ENCODE results near the gene PPM1H. TPM values are rescaled to one million over a fixed set of nuclear protein-coding genes. Genes with fewer than 3 reads are reported as not detected.

Gene PPM1H
- total RNA-seq, 1 donor from 2014 or later: 0.85 TPM

- no peak overlapping the region for H3K27ac ChIP-seq
- H3K36me3 ChIP-seq: no peaks in the 10 kb centered on the region
- no peak for TF ChIP-seq CTCF (IDR thresholded peaks at IDR 0.05)
- H3K27me3 ChIP-seq: no peaks in the 10 kb centered on the region
- no peaks in the 10 kb centered on the region for H3K4me1 ChIP-seq
- no peaks in the 10 kb centered on the region for H3K9me3 ChIP-seq
- intact Hi-C loops (cut with DNase I): no loop called here
- DNase-seq (ENCODE audit: low spot score in 2 of 2): no peak
- no peak overlapping the region for H3K4me3 ChIP-seq
Observed at GRCh38 chr12:62744551-62744950, 190.4 kb downstream of the PPM1H start.

- DNase-seq (ENCODE audit: low spot score in 2 of 2): no peak
- Histone ChIP-seq H3K27ac (no peak overlapping the region), H3K27me3 (no peaks in the 10 kb centered on the region), H3K4me3 (no peak overlapping the region), H3K4me1 (no peaks in the 10 kb centered on the region), H3K36me3 (no peaks in the 10 kb centered on the region), H3K9me3 (no peaks in the 10 kb centered on the region)
- intact Hi-C loops (cut with DNase I): no loop called here
- no peak for TF ChIP-seq CTCF (IDR thresholded peaks at IDR 0.05)
Observed at GRCh38 chr12:62739266-62740015, 195.5 kb downstream of the PPM1H start.

DNA sequence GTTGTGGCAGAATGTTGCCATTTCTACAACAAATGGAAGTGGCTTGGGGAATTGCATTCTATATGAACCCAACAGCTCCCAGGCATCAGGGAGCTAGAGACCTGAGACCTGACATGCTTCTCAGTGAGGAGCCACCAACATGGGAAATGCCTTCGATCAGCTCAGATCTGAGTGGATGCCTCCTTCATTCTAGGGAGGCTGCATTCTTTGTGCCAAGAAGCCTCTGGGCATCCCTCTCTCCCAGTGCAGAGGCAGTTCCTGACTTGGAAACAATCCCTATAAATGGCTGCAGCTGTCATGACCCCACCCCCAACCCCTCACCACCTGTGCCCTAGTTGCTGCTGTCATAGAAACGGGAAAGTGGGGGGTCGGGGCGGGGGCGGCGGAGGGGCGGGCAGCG lies 196.3 kb downstream of the PPM1H start:
- Histone ChIP-seq H3K27me3 (no peaks in the 10 kb centered on the region), H3K36me3 (no peaks in the 10 kb centered on the region), H3K27ac (no peak overlapping the region), H3K9me3 (no peaks in the 10 kb centered on the region), H3K4me3 (no peak overlapping the region), H3K4me1 (no peaks in the 10 kb centered on the region)
- no peak for TF ChIP-seq CTCF (IDR thresholded peaks at IDR 0.05)
- intact Hi-C loops (cut with DNase I): no loop called here
- DNase-seq (ENCODE audit: low spot score in 2 of 2): no peak

GRCh38 chr12:62738105-62738504 lies 196.8 kb downstream of the PPM1H start:
- Histone ChIP-seq H3K36me3 (no peaks in the 10 kb centered on the region), H3K27ac (no peak overlapping the region), H3K27me3 (no peaks in the 10 kb centered on the region), H3K4me3 (no peak overlapping the region), H3K4me1 (no peaks in the 10 kb centered on the region), H3K9me3 (no peaks in the 10 kb centered on the region)
- no peak for DNase-seq (ENCODE audit: low spot score in 2 of 2)
- no peak for TF ChIP-seq CTCF (IDR thresholded peaks at IDR 0.05)
- intact Hi-C loops (cut with DNase I): no loop called here

DNA sequence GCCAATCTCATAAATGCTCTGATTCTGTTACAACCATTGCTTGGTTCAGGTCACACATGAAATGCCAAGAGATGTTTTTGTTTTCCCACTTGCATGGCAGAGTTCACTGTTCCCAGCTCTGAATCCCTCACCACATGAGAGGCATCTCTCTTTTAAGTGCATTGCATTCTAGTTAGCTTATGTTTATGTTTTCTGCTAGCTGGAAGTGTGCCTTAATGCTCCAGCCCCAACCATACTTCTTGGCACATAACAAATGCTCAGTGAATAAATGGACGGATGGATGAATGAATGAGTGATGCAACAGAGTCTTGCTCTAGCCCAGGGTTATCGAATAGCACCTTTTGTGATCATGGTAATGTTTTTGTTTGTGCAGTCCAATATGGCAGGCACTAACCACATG lies 197.3 kb downstream of the PPM1H start:
- Histone ChIP-seq H3K36me3 (no peaks in the 10 kb centered on the region), H3K27ac (no peak overlapping the region), H3K4me3 (no peak overlapping the region), H3K9me3 (no peaks in the 10 kb centered on the region), H3K4me1 (no peaks in the 10 kb centered on the region), H3K27me3 (no peaks in the 10 kb centered on the region)
- no peak for TF ChIP-seq CTCF (IDR thresholded peaks at IDR 0.05)
- intact Hi-C loops (cut with DNase I): no loop called here
- DNase-seq (ENCODE audit: low spot score in 2 of 2): no peak

DNA sequence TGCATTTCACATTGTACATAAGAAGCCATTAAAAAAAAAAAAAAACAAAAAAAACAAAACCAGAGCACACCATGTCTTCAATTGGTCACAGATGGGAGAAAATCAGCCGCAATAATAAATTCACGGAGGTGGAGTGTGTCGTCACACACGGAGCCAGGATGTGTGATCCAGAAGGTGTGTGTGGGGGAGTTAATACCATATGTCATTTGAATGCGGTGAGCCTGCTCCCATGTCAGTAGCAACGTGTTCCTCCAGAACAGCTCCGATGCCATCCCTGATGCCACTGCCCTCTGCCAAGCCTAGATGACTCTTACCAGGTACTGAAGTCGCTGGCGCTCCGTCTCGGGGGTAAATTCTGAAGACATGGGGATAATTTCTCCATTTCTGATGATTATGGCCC lies 197.8 kb downstream of the PPM1H start:
- no peak for DNase-seq (ENCODE audit: low spot score in 2 of 2)
- Histone ChIP-seq H3K9me3 (no peaks in the 10 kb centered on the region), H3K27me3 (no peaks in the 10 kb centered on the region), H3K27ac (no peak overlapping the region), H3K4me3 (no peak overlapping the region), H3K4me1 (peaks cover 0 to 2% of the 10 kb centered on the region in 2 donors), H3K36me3 (no peaks in the 10 kb centered on the region)
- TF ChIP-seq CTCF (IDR thresholded peaks at IDR 0.05): no peak
- intact Hi-C loops (cut with DNase I): no loop called here
